Trophoblast cell (in vitro differentiated cells and primary cell): ENCODE data around the gene BAG5.
A peak's percentile ranks its signal among the peaks of the same experiment; 100 is the strongest.

Experiments used
- DNase-seq, 2 donors: peaks; one replicate each; pipeline ENCODE4 v3.0.0-alpha.2; 2016
- H2AFZ ChIP-seq: 2 replicates; pipeline ENCODE4 v1.6.1; 2013; ENCODE audit warnings: low read length, moderate library complexity, mild to moderate bottlenecking; ENCODE audit not compliant: insufficient read depth, poor library complexity
- H2AK5ac ChIP-seq: 2 replicates; pipeline ENCODE4 v1.6.1; 2013; ENCODE audit warnings: mild to moderate bottlenecking, low read length
- H2BK120ac ChIP-seq: 2 replicates; pipeline ENCODE4 v1.6.1; 2013; ENCODE audit warnings: low read length, mild to moderate bottlenecking, moderate library complexity; ENCODE audit not compliant: insufficient read depth, poor library complexity
- H2BK12ac ChIP-seq: 2 replicates; pipeline ENCODE4 v1.6.1; 2013; ENCODE audit warnings: mild to moderate bottlenecking, low read length, moderate library complexity
- H2BK5ac ChIP-seq: 2 replicates; pipeline ENCODE4 v1.6.1; 2013; ENCODE audit warnings: low read length, low read depth, moderate library complexity, mild to moderate bottlenecking; ENCODE audit not compliant: poor library complexity
- H3K14ac ChIP-seq: 2 replicates; pipeline ENCODE4 v1.6.1; 2013; ENCODE audit warnings: mild to moderate bottlenecking, low read length
- H3K18ac ChIP-seq: 2 replicates; pipeline ENCODE4 v1.6.1; 2013; ENCODE audit warnings: mild to moderate bottlenecking, low read length
- H3K23ac ChIP-seq: 2 replicates; pipeline ENCODE4 v1.6.1; 2013; ENCODE audit warnings: low read length
- H3K27ac ChIP-seq: 2 replicates; pipeline ENCODE4 v1.5.1; 2013; ENCODE audit warnings: low read depth, mild to moderate bottlenecking, inconsistent platforms, low read length, moderate library complexity
- H3K27me3 ChIP-seq: 2 replicates; pipeline ENCODE4 v1.6.1; 2013; ENCODE audit warnings: inconsistent platforms, mild to moderate bottlenecking, low read length, moderate library complexity; ENCODE audit not compliant: insufficient read depth
- H3K36me3 ChIP-seq, 2 experiments: 1 replicate in 1 of 2; 2 replicates in 1 of 2; pipeline ENCODE4 v1.6.1; 2013; ENCODE audit warnings: low read length in 2 of 2, mild to moderate bottlenecking in 2 of 2, moderate library complexity in 1 of 2; ENCODE audit not compliant: insufficient read depth in 2 of 2, control insufficient read depth in 1 of 2
- H3K4ac ChIP-seq: 2 replicates; pipeline ENCODE4 v1.6.1; 2013; ENCODE audit warnings: low read depth, mild to moderate bottlenecking, low read length, moderate library complexity
- H3K4me1 ChIP-seq, 2 experiments: 1 replicate in 1 of 2; 2 replicates in 1 of 2; pipeline ENCODE4 v1.6.1; 2013; ENCODE audit warnings: low read length in 2 of 2, mild to moderate bottlenecking in 2 of 2, moderate library complexity in 1 of 2; ENCODE audit not compliant: insufficient read depth in 2 of 2, control insufficient read depth in 1 of 2
- H3K4me2 ChIP-seq: 2 replicates; pipeline ENCODE4 v1.6.1; 2013; ENCODE audit warnings: inconsistent platforms, mild to moderate bottlenecking, low read length, moderate library complexity
- H3K4me3 ChIP-seq: 2 replicates; pipeline ENCODE4 v1.5.1; 2013; ENCODE audit warnings: mild to moderate bottlenecking, low read depth, low read length, inconsistent platforms
- H3K79me1 ChIP-seq: one replicate; pipeline ENCODE4 v1.6.1; 2013; ENCODE audit warnings: low read length
- H3K79me2 ChIP-seq: 2 replicates; pipeline ENCODE4 v1.6.1; 2013; ENCODE audit warnings: low read length, mild to moderate bottlenecking; ENCODE audit not compliant: control insufficient read depth, insufficient read depth, poor library complexity
- H3K9ac ChIP-seq: 2 replicates; pipeline ENCODE4 v1.6.1; 2013; ENCODE audit warnings: mild to moderate bottlenecking, low read length
- H3K9me3 ChIP-seq: 2 replicates; pipeline ENCODE4 v1.6.1; 2013; ENCODE audit warnings: low read depth, mild to moderate bottlenecking, control low read depth, inconsistent platforms, low read length; ENCODE audit not compliant: insufficient read depth
- H4K12ac ChIP-seq: 2 replicates; pipeline ENCODE4 v1.6.1; 2013; ENCODE audit warnings: low read depth, mild to moderate bottlenecking, low read length, moderate library complexity
- H4K8ac ChIP-seq: 2 replicates; pipeline ENCODE4 v1.6.1; 2013; ENCODE audit warnings: low read depth, mild to moderate bottlenecking, low read length, moderate library complexity
- H4K91ac ChIP-seq: one replicate; pipeline ENCODE4 v1.6.1; 2013; ENCODE audit warnings: low read depth, mild to moderate bottlenecking, low read length, moderate library complexity
- WGBS: extraction: QIAGEN DNeasy Blood & Tissue Kit; methylation state at CpG from one replicate; pipeline ENCODE4 v1.1.7; 2013; ENCODE audit warnings: missing lambda C conversion rate; ENCODE audit not compliant: insufficient read length, insufficient coverage; ENCODE audit errors: extremely low coverage; 5-methylcytosine and 5-hydroxymethylcytosine counted together

Gene BAG5

DNA sequence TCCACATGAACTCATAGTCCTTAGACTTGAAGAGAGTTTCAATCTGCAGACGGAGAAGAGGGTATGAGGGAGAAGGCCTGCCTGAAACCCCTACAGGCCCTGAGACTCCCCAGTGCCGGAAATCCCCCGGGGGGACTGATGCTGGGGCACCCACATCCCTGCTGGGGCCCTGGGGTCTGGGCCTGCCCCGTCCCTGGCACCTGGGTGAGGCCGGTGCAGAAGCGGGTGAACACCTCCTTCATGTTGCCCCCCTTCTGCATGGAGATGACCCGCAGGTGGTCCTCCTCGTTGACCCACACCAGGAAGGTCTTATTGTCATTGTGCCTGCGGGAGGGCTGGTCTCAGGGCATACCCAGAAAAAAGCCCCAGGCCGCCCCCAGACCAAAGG lies 42.2 kb downstream of the BAG5 start:
- H3K18ac ChIP-seq, result no peak overlapping the region

DNA sequence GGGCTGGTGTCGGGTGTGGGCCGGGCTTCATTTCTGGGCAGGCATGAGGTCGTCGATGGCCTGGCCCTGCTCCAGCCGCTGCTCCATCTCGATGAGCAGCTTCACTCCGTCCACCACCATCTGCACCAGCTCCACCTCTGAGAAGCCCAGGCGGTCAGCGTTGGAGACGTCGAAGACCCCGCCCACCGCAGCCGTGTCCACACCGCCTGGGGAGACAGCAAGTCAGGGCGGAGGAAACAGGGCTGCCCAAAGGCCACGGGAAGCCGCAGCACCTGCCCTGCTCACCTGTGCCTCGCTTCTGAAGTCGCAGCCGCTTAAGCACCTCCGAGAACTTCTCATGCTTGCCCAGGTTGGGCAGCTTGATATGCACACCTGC lies 42.6 kb downstream of the BAG5 start:
- Histone ChIP-seq H2AK5ac (no peak overlapping the region), H4K12ac (no peak overlapping the region), H3K79me1 (peaks cover 3% of the 10 kb centered on the region), H2AFZ (no peak overlapping the region), H3K27me3 (peaks cover 27% of the 10 kb centered on the region), H3K4me3 (no peak overlapping the region), H3K4ac (no peak overlapping the region), H2BK120ac (no peak overlapping the region), H3K9me3 (peaks cover 4% of the 10 kb centered on the region), H3K79me2 (peaks cover 1% of the 10 kb centered on the region), H3K9ac (no peak overlapping the region), H3K4me1 (peaks cover 14 to 19% of the 10 kb centered on the region in 2 experiments), H2BK12ac (no peak overlapping the region), H4K91ac (no peak overlapping the region), H4K8ac (no peak overlapping the region), H3K36me3 (peaks cover 0 to 6% of the 10 kb centered on the region in 2 experiments), H3K14ac (no peak overlapping the region), H3K27ac (no peak overlapping the region), H3K23ac (no peak overlapping the region), H3K4me2 (no peak overlapping the region), H2BK5ac (no peak overlapping the region), H3K18ac (no peak overlapping the region)
- peak; percentile 33 to 50 for DNase-seq
- WGBS, result no CpG with 5 or more reads among the region's 22 CpGs

More for the DNA sequence above, 42.2 kb downstream of the BAG5 start:
- Histone ChIP-seq H3K9ac (no peak overlapping the region), H3K4me2 (no peak overlapping the region), H3K4me3 (no peak overlapping the region), H3K79me2 (peaks cover 1% of the 10 kb centered on the region), H2AK5ac (no peak overlapping the region), H3K4ac (no peak overlapping the region), H2BK12ac (no peak overlapping the region), H3K79me1 (peaks cover 3% of the 10 kb centered on the region), H3K9me3 (peaks cover 4% of the 10 kb centered on the region), H3K23ac (no peak overlapping the region), H3K4me1 (peaks cover 14 to 19% of the 10 kb centered on the region in 2 experiments), H3K27ac (no peak overlapping the region), H2BK120ac (no peak overlapping the region), H3K36me3 (peaks cover 0 to 2% of the 10 kb centered on the region in 2 experiments), H4K12ac (no peak overlapping the region), H4K91ac (no peak overlapping the region), H2AFZ (no peak overlapping the region), H3K14ac (no peak overlapping the region), H2BK5ac (no peak overlapping the region), H4K8ac (no peak overlapping the region), H3K27me3 (peaks cover 27% of the 10 kb centered on the region)
- no peak for DNase-seq
- WGBS, result no CpG with 5 or more reads among the region's 10 CpGs

DNA sequence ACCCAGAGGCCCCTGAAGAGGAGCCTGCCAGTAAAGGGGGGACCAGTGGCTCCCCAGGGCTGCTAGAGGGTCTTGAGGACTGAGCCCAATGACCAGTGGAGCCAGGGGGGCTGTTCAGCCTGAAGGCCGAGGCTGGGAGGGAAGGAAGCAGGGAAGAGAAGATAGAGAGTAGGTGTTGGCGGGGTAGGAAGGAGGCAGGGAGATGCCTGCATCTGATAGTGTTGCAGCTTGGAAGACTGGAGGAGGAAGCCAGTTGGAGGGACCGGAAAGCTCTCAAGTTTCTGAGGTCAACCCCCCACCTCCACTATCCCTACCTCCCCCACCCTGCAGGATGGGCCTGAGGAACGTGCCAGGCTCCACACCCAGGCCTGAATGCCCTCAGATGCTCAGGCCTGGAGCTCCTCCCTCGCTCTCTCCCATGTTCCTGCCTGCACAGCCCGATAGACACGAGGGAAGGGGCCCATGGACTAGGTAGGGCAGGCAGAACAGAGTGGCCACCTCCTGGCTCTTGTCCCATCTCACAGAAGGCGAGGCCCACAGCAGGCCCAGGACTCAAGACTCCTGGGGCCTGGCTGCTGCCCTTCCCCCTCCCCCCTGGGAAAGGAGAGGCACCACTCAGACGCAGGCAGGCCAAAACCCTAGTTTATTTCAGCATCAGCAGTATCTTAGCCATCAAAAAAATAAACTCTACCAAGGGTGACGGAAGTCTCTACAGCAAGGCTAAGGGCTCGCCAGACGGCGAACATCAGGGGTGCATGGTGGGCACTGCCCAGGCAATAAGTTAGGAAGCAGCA lies 43.2 kb downstream of the BAG5 start:
- no CpG with 5 or more reads among the region's 13 CpGs for whole genome bisulfite sequencing
- Histone ChIP-seq H2BK12ac (no peak overlapping the region), H3K4me1 (peaks cover 14 to 19% of the 10 kb centered on the region in 2 experiments), H3K79me1 (peaks cover 3% of the 10 kb centered on the region), H3K79me2 (peaks cover 1% of the 10 kb centered on the region), H2AK5ac (no peak overlapping the region), H4K12ac (no peak overlapping the region), H3K27me3 (peaks cover 27% of the 10 kb centered on the region), H3K4ac (no peak overlapping the region), H3K9me3 (peaks cover 4% of the 10 kb centered on the region), H3K14ac (no peak overlapping the region), H2AFZ (no peak overlapping the region), H2BK120ac (no peak overlapping the region), H3K18ac (no peak overlapping the region), H3K23ac (no peak overlapping the region), H4K8ac (no peak overlapping the region), H3K4me2 (no peak overlapping the region), H3K9ac (no peak overlapping the region), H4K91ac (no peak overlapping the region), H2BK5ac (no peak overlapping the region), H3K36me3 (peaks cover 0 to 8% of the 10 kb centered on the region in 2 experiments), H3K27ac (no peak overlapping the region), H3K4me3 (no peak overlapping the region)
- DNase-seq, result no peak

DNA sequence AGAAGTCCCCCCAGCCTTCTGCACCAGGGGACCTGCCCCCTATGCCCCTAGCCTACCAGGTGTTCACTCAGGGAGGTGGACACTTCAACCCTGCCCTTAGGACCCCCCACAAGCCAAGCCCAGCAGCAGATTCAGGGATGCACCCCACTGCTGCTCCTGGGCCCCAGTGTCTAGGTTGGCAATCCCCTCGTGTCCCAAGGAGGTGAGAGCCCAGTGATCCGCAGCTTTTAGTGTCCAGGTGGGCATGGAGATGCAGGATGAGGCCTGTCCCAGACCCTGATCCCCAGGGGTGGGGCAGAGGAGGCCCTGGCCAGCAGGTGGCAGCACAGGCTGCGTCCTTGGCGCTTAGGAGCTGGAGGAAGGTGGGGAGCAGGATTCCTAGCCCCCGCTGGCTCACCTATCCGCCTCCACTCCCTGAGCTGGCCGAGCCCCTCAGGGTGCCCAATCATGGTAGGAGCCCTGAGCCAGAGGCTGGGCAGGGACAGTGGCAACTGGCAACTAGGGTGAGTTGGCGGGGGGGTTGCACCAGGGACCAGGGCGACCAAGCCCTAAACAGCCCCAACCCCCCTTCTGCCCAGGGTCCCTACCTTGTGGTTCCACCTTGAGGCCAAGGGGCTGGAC lies 43.9 kb downstream of the BAG5 start:
- H2BK5ac ChIP-seq, result no peak overlapping the region
- H3K79me1 ChIP-seq, result peaks cover 3% of the 10 kb centered on the region
- no peak overlapping the region for H3K4ac ChIP-seq
- no peak overlapping the region for H2BK120ac ChIP-seq
- H2AFZ ChIP-seq, result no peak overlapping the region
- DNase-seq, result peak in 1 of 2 donors; percentile 52
- H3K18ac ChIP-seq, result no peak overlapping the region
- H3K9me3 ChIP-seq, result no peaks in the 10 kb centered on the region
- H3K14ac ChIP-seq, result no peak overlapping the region
- no peak overlapping the region for H3K9ac ChIP-seq
- no CpG with 5 or more reads among the region's 9 CpGs for WGBS
- peaks cover 0 to 8% of the 10 kb centered on the region in 2 experiments for H3K36me3 ChIP-seq
- no peak overlapping the region for H2AK5ac ChIP-seq
- H3K4me1 ChIP-seq, result peaks cover 14 to 19% of the 10 kb centered on the region in 2 experiments
- H3K4me3 ChIP-seq, result no peak overlapping the region
- no peak overlapping the region for H4K12ac ChIP-seq
- peaks cover 21% of the 10 kb centered on the region for H3K27me3 ChIP-seq
- no peak overlapping the region for H4K91ac ChIP-seq
- H2BK12ac ChIP-seq, result no peak overlapping the region
- H3K79me2 ChIP-seq, result peaks cover 1% of the 10 kb centered on the region
- no peak overlapping the region for H3K23ac ChIP-seq
- no peak overlapping the region for H3K4me2 ChIP-seq
- H4K8ac ChIP-seq, result no peak overlapping the region
- no peak overlapping the region for H3K27ac ChIP-seq
